Measurements from ENCODE around the gene NFRKB. TPM values are rescaled to one million over a fixed set of nuclear protein-coding genes. Genes with fewer than 3 reads are reported as not detected.
A peak's percentile ranks its signal among the peaks of the same experiment; 100 is the strongest.

Gene NFRKB
- total RNA-seq, 4 donors from 2014 or later = 18.6 to 45.7 (median 30.7) TPM

- peaks cover 0 to 38% (median 0%) of the 10 kb centered on the region in 3 donors for H3K36me3 ChIP-seq
- TF ChIP-seq POLR2A (IDR thresholded peaks at IDR 0.05) (no peak), CTCF (IDR thresholded peaks at IDR 0.05) (no peak), EP300 (IDR thresholded peaks at IDR 0.05) (no peak)
- H3K27me3 ChIP-seq = no peaks in the 10 kb centered on the region
- no peak overlapping the region for H3K27ac ChIP-seq
- no peaks in the 10 kb centered on the region for H3K4me1 ChIP-seq
- no peaks in the 10 kb centered on the region for H3K9me3 ChIP-seq
- 91 to 92% methylated on average over 4 of the region's 4 CpGs for WGBS, 2 donors
- H3K4me3 ChIP-seq = no peak overlapping the region
- DNase-seq (ENCODE audit: low spot score in 2 of 2) = no peak
Measured at GRCh38 chr11:129937592-129938238, 42.3 kb upstream of the NFRKB start.

GRCh38 chr11:129935723-129936122 lies 40.3 kb upstream of the NFRKB start:
- no peaks in the 10 kb centered on the region for H3K27me3 ChIP-seq
- DNase-seq (ENCODE audit: low spot score in 2 of 2) = no peak
- H3K36me3 ChIP-seq = peaks cover 0 to 41% (median 3%) of the 10 kb centered on the region in 3 donors
- TF ChIP-seq CTCF (IDR thresholded peaks at IDR 0.05) = no peak
- no peak for TF ChIP-seq POLR2A (IDR thresholded peaks at IDR 0.05)
- no peak for TF ChIP-seq EP300 (IDR thresholded peaks at IDR 0.05)
- no peak overlapping the region for H3K27ac ChIP-seq
- WGBS, 2 donors = 71 to 75% methylated on average over 3 of the region's 3 CpGs
- H3K4me1 ChIP-seq = no peaks in the 10 kb centered on the region
- H3K9me3 ChIP-seq = no peaks in the 10 kb centered on the region
- H3K4me3 ChIP-seq = no peak overlapping the region

GRCh38 chr11:129933891-129934290 lies 38.5 kb upstream of the NFRKB start:
- H3K4me1 ChIP-seq = no peaks in the 10 kb centered on the region
- no peak overlapping the region for H3K4me3 ChIP-seq
- no peaks in the 10 kb centered on the region for H3K9me3 ChIP-seq
- DNase-seq (ENCODE audit: low spot score in 2 of 2) = no peak
- no peak for TF ChIP-seq EP300 (IDR thresholded peaks at IDR 0.05)
- TF ChIP-seq CTCF (IDR thresholded peaks at IDR 0.05) = no peak
- TF ChIP-seq POLR2A (IDR thresholded peaks at IDR 0.05) = no peak
- WGBS, 2 donors = 93 to 95% methylated on average over 9 of the region's 9 CpGs
- no peak overlapping the region for H3K27ac ChIP-seq
- peaks cover 0 to 59% (median 3%) of the 10 kb centered on the region in 3 donors for H3K36me3 ChIP-seq
- H3K27me3 ChIP-seq = no peaks in the 10 kb centered on the region

- Histone ChIP-seq H3K4me3 (no peak overlapping the region), H3K36me3 (peaks cover 0 to 60% (median 3%) of the 10 kb centered on the region in 3 donors), H3K27ac (peak overlapping the region in 1 of 4 donors; percentile 30), H3K27me3 (no peaks in the 10 kb centered on the region), H3K4me1 (no peaks in the 10 kb centered on the region), H3K9me3 (no peaks in the 10 kb centered on the region)
- WGBS, 2 donors = 96 to 97% methylated on average over 1 of the region's 1 CpG
- TF ChIP-seq POLR2A (IDR thresholded peaks at IDR 0.05) (no peak), EP300 (IDR thresholded peaks at IDR 0.05) (no peak), CTCF (IDR thresholded peaks at IDR 0.05) (no peak)
- no peak for DNase-seq (ENCODE audit: low spot score in 2 of 2)
Measured at GRCh38 chr11:129933262-129933661, 37.9 kb upstream of the NFRKB start.

GRCh38 chr11:129932381-129933067 lies 37.1 kb upstream of the NFRKB start:
- H3K27ac ChIP-seq = peak overlapping the region in 1 of 4 donors; percentile 30
- H3K9me3 ChIP-seq = no peaks in the 10 kb centered on the region
- TF ChIP-seq POLR2A (IDR thresholded peaks at IDR 0.05) = no peak
- TF ChIP-seq CTCF (IDR thresholded peaks at IDR 0.05) = no peak
- peak in 1 of 2 donors; percentile 10 for TF ChIP-seq EP300 (IDR thresholded peaks at IDR 0.05)
- H3K4me3 ChIP-seq = no peak overlapping the region
- H3K36me3 ChIP-seq = peaks cover 0 to 59% (median 3%) of the 10 kb centered on the region in 3 donors
- H3K27me3 ChIP-seq = no peaks in the 10 kb centered on the region
- DNase-seq (ENCODE audit: low spot score in 2 of 2) = peak in 1 of 2 donors; percentile 13
- WGBS, 2 donors = 82 to 85% methylated on average over 7 of the region's 7 CpGs
- H3K4me1 ChIP-seq = no peaks in the 10 kb centered on the region

All from tibial nerve (tissue), 4 donors.